ENCODE data around the gene PSD4.

Gene PSD4

GRCh38 chr2:113157897-113158753 lies 15.6 kb upstream of the PSD4 start:
- no peak for TF ChIP-seq CTCF (IDR thresholded peaks at IDR 0.05; ENCODE audit: borderline replicate concordance, insufficient read depth, low read depth, low read length)
- peak overlapping the region; percentile 62 for H3K4me3 ChIP-seq (ENCODE audit: low read depth, low read length)

GRCh38 chr2:113158884-113159553 lies 14.8 kb upstream of the PSD4 start:
- H3K4me3 ChIP-seq (ENCODE audit: low read depth, low read length), result no peak overlapping the region
- no peak for TF ChIP-seq CTCF (IDR thresholded peaks at IDR 0.05; ENCODE audit: borderline replicate concordance, insufficient read depth, low read depth, low read length)

- H3K4me3 ChIP-seq (ENCODE audit: low read depth, low read length), result no peak overlapping the region
- no peak for TF ChIP-seq CTCF (IDR thresholded peaks at IDR 0.05; ENCODE audit: borderline replicate concordance, insufficient read depth, low read depth, low read length)
Observed at GRCh38 chr2:113160248-113160647, 13.5 kb upstream of the PSD4 start.

- H3K4me3 ChIP-seq (ENCODE audit: low read depth, low read length), result no peak overlapping the region
- no peak for TF ChIP-seq CTCF (IDR thresholded peaks at IDR 0.05; ENCODE audit: borderline replicate concordance, insufficient read depth, low read depth, low read length)
Observed at GRCh38 chr2:113160962-113161361, 12.8 kb upstream of the PSD4 start.

- H3K4me3 ChIP-seq (ENCODE audit: low read depth, low read length), result no peak overlapping the region
- TF ChIP-seq CTCF (IDR thresholded peaks at IDR 0.05; ENCODE audit: borderline replicate concordance, insufficient read depth, low read depth, low read length), result no peak
Observed at GRCh38 chr2:113162173-113162572, 11.6 kb upstream of the PSD4 start.

- no peak overlapping the region for H3K4me3 ChIP-seq (ENCODE audit: low read depth, low read length)
- no peak for TF ChIP-seq CTCF (IDR thresholded peaks at IDR 0.05; ENCODE audit: borderline replicate concordance, insufficient read depth, low read depth, low read length)
Observed at GRCh38 chr2:113162869-113163268, 10.9 kb upstream of the PSD4 start.

Data from GM12875 (cell line).